Measurements from ENCODE around the gene UNKL. TPM values are rescaled to one million over a fixed set of nuclear protein-coding genes. Genes with fewer than 3 reads are reported as not detected.

Gene UNKL
- total RNA-seq, 2 donors from 2014 or later, result 32.6 to 96.7 TPM

DNA sequence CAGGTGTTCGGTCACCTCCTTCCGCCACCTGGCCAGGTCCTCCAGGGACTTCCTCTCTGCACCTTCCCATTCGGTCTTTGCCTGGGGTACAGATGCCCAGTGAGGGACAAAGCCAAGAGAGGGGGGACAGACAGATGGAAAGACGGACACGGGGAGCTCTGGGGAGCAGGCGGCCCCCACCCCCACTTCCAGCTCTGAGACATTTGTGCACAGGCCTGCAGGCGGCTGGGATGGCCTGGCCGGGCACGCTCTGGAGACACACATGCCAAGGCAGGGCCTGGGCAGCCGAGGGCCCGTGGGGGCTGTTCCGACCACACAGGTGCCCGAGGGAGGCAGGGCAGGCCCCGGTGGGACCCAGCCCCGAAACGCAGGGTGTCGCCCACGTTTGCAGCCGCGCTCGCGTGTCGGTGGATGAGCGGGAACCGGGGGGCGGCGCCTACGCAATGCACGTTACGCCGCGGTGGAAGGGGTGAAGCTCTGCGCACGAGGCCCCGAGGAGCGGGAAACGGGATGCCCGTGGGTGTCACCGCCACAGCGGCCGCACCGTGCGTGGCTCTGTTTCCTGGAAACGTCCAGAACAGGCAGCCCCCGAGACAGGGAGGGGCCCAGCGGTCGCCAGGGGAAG is 22.3 kb upstream of the UNKL start:
- no peaks in the 10 kb centered on the region for H3K9me3 ChIP-seq
- H3K27me3 ChIP-seq (replicated peaks; ENCODE audit: insufficient read depth), result no peaks in the 10 kb centered on the region
- no peak overlapping the region for H3K4me3 ChIP-seq
- intact Hi-C loops (cut with DNase I), result no loop called here
- no peaks in the 10 kb centered on the region for H3K36me3 ChIP-seq
- no peak for DNase-seq (ENCODE audit: low spot score)
- TF ChIP-seq POLR2A (IDR thresholded peaks at IDR 0.05), result no peak
- no peak for TF ChIP-seq POLR2AphosphoS5 (IDR thresholded peaks at IDR 0.05)
- TF ChIP-seq CTCF (IDR thresholded peaks at IDR 0.05), result no peak
- H3K27ac ChIP-seq, result no peak overlapping the region
- no peaks in the 10 kb centered on the region for H3K4me1 ChIP-seq (replicated peaks)
- 86% methylated on average over 47 of the region's 47 CpGs for WGBS

DNA sequence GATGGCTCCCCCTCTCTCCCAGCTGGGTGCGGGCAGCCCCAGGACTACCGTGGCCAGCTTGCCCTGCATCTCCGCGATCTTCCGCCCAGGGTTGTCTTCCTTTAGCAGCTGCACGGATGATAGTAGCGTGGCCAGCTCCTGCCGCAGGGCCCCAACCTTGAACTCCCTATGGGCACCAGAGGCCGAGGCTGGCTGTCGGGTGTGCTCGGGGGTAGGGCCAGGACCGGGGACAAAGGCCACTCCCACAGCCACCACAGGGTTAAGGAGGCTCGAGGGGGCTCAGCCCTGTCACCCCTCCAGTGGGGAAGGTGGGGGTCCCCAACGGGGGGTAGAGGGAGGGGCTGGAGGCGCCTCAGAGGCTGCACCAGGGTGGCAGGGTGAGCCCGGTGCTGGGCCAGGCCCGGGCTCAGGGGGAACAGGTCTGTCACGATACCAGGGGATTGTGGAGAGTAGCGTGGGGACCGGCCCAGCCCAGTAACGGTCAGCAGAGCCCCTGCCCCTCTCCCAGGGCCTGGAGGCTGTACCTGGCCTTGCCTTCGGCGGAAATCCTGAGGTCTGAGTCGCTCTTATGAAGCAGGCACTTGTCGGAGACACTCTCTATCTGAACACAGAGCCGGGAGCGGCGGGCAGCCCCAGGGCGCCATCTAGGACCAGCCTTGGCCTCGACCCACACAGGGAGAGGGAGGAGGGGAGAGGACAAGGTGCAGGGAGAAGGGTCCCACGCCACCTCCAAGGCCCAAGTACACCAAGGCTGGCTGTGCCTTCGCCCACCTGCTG is 21.6 kb upstream of the UNKL start:
- Histone ChIP-seq H3K36me3 (no peaks in the 10 kb centered on the region), H3K4me1 (replicated peaks) (no peaks in the 10 kb centered on the region), H3K9me3 (no peaks in the 10 kb centered on the region), H3K27ac (no peak overlapping the region), H3K27me3 (replicated peaks; ENCODE audit: insufficient read depth) (no peaks in the 10 kb centered on the region), H3K4me3 (no peak overlapping the region)
- 83% methylated on average over 25 of the region's 32 CpGs for WGBS
- DNase-seq (ENCODE audit: low spot score), result no peak
- intact Hi-C loops (cut with DNase I), result no loop called here
- TF ChIP-seq CTCF (IDR thresholded peaks at IDR 0.05) (no peak), POLR2AphosphoS5 (IDR thresholded peaks at IDR 0.05) (no peak), POLR2A (IDR thresholded peaks at IDR 0.05) (no peak)

DNA sequence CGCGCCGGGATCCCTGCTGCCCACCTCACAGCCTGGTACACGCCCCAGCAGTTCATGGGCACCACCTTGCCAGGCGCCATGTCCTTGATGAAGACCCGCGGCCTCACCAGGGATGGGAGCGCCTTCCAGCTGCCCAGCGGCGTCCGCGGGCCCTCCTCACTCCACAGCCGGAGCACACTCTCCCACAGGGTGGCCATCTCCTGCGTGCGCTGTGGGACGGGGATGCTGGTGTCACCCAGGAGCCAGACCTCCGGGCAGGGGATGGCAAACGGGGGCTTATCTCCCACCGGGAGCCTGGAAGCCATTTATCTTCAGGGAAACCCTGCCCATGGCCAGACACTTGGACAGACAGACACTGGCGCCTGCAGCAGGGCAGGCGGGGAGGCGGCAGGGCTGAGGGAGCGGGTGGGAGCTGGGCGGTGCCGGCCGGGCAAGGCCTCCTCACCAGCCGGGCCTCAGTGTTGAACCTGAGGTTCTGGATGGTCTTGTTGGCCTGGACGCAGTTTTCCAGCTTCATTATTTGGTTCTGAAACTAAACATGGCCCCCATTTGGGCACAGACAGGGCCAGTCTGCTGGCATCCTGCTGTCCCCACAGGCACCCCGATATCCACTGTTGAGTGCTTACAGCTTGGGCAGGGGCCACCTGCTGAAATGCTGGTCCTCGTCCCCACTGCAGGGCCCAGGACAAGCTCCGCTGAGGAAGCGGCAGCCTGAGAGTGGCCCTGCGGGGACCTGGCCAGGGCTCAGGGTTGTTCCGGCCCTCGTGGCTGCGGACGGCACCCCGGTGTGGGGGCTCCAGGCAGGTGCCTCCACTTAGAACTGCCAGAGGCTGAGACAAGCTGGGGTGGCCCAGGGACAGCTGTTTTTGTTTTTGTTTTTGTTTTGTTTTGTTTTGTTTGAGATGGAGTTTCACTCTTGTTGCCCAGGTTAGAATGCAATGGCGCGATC is 20.4 kb upstream of the UNKL start:
- no peak for TF ChIP-seq POLR2A (IDR thresholded peaks at IDR 0.05)
- TF ChIP-seq CTCF (IDR thresholded peaks at IDR 0.05), result no peak
- no peak for TF ChIP-seq POLR2AphosphoS5 (IDR thresholded peaks at IDR 0.05)
- Histone ChIP-seq H3K4me3 (no peak overlapping the region), H3K4me1 (replicated peaks) (peaks cover 7% of the 10 kb centered on the region), H3K27me3 (replicated peaks; ENCODE audit: insufficient read depth) (no peaks in the 10 kb centered on the region), H3K9me3 (no peaks in the 10 kb centered on the region), H3K27ac (no peak overlapping the region), H3K36me3 (no peaks in the 10 kb centered on the region)
- no peak for DNase-seq (ENCODE audit: low spot score)
- intact Hi-C loops (cut with DNase I), result no loop called here
- 94% methylated on average over 40 of the region's 40 CpGs for WGBS

GRCh38 chr16:1433756-1434155 is 19.3 kb upstream of the UNKL start:
- TF ChIP-seq CTCF (IDR thresholded peaks at IDR 0.05) (no peak), POLR2A (IDR thresholded peaks at IDR 0.05) (no peak), POLR2AphosphoS5 (IDR thresholded peaks at IDR 0.05) (no peak)
- H3K9me3 ChIP-seq, result no peaks in the 10 kb centered on the region
- DNase-seq (ENCODE audit: low spot score), result no peak
- 44% methylated on average over 21 of the region's 22 CpGs for whole genome bisulfite sequencing
- intact Hi-C loops (cut with DNase I), result no loop called here
- peaks cover 7% of the 10 kb centered on the region for H3K4me1 ChIP-seq (replicated peaks)
- H3K27me3 ChIP-seq (replicated peaks; ENCODE audit: insufficient read depth), result no peaks in the 10 kb centered on the region
- H3K27ac ChIP-seq, result no peak overlapping the region
- no peaks in the 10 kb centered on the region for H3K36me3 ChIP-seq
- no peak overlapping the region for H3K4me3 ChIP-seq
